Measurements from ENCODE around the gene RNLS.

DNA sequence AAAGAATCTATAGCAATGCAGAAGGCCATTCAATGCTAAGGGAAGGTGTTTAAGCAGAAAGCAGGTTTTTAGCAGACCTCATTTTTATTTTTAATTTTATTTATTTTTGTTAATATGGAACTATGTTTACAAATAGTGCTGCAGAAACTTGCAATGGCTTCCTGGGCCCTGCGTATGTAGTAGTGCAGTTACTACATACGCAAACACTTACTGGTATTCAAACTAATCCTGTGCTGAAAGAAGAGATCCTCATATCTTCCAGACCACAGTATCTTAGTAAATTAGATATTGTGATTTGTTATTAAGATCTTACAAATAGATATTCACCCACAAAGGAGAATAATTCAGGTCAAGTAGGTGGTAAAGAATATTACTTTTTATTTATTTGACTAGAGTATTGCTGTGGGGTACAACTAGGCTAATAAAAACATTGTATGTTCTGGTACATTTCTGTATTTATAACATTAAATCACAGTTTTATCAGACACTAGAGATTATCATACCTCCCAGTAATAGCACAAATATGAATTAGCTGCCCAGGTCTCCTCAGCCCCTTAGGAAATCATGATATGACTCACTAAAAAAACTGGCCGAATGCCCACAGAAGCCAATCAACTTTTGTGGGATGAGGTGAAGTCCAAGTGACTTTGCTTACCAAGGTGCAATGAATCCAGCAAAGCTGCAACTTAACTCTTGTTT is 57.6 kb downstream of the RNLS start:
- TF ChIP-seq, protein P1, sequence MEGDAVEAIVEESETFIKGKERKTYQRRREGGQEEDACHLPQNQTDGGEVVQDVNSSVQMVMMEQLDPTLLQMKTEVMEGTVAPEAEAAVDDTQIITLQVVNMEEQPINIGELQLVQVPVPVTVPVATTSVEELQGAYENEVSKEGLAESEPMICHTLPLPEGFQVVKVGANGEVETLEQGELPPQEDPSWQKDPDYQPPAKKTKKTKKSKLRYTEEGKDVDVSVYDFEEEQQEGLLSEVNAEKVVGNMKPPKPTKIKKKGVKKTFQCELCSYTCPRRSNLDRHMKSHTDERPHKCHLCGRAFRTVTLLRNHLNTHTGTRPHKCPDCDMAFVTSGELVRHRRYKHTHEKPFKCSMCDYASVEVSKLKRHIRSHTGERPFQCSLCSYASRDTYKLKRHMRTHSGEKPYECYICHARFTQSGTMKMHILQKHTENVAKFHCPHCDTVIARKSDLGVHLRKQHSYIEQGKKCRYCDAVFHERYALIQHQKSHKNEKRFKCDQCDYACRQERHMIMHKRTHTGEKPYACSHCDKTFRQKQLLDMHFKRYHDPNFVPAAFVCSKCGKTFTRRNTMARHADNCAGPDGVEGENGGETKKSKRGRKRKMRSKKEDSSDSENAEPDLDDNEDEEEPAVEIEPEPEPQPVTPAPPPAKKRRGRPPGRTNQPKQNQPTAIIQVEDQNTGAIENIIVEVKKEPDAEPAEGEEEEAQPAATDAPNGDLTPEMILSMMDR (IDR thresholded peaks at IDR 0.05; ENCODE audit: low read depth, low read length) = no peak
- TF ChIP-seq EZH2phosphoT487 (IDR thresholded peaks at IDR 0.05; ENCODE audit: low read depth) = no peak
